Hepatocyte (in vitro differentiated cells): Measurements from ENCODE around the gene METTL24. TPM values are rescaled to one million over a fixed set of nuclear protein-coding genes. Genes with fewer than 3 reads are reported as not detected.

Experiments
- DNase-seq: peaks from one replicate; pipeline ENCODE4 v3.0.0-alpha.2; 2016; ENCODE audit warnings: low spot score
- H2AFZ ChIP-seq: fragments of 200-600 bp; sonication (generic); 2 replicates; pipeline ENCODE4 v1.6.0; 2016; ENCODE audit warnings: antibody characterized with exemption, mild to moderate bottlenecking
- H3K27ac ChIP-seq: fragments of 200-600 bp; sonication (generic); 2 replicates; pipeline ENCODE4 v1.5.1; 2016; ENCODE audit warnings: mild to moderate bottlenecking
- H3K27me3 ChIP-seq: fragments of 200-600 bp; sonication (generic); 2 replicates; pipeline ENCODE4 v1.6.1; 2016
- H3K36me3 ChIP-seq: fragments of 200-600 bp; sonication (generic); replicated peaks from 2 replicates; pipeline ENCODE4 v1.5.1; 2016; ENCODE audit warnings: low read depth; ENCODE audit not compliant: insufficient read depth
- H3K4me1 ChIP-seq: fragments of 200-600 bp; sonication (generic); 2 replicates; pipeline ENCODE4 v1.5.1; 2016; ENCODE audit warnings: mild to moderate bottlenecking, moderate library complexity; ENCODE audit not compliant: insufficient read depth
- H3K4me2 ChIP-seq: fragments of 200-600 bp; sonication (generic); 2 replicates; pipeline ENCODE4 v1.6.0; 2016
- H3K4me3 ChIP-seq: fragments of 200-600 bp; sonication (generic); 2 replicates; pipeline ENCODE4 v1.5.1; 2016; ENCODE audit warnings: mild to moderate bottlenecking
- H3K79me2 ChIP-seq: fragments of 200-600 bp; sonication (generic); 2 replicates; pipeline ENCODE4 v1.6.0; 2017; ENCODE audit warnings: mild to moderate bottlenecking
- H3K9me2 ChIP-seq: fragments of 200-600 bp; sonication (generic); replicated peaks from 2 replicates; pipeline ENCODE4 v1.6.0; 2017; ENCODE audit warnings: mild to moderate bottlenecking; ENCODE audit not compliant: insufficient read depth
- H3K9me3 ChIP-seq: fragments of 200-600 bp; sonication (generic); 2 replicates; pipeline ENCODE4 v1.5.1; 2016; ENCODE audit warnings: low read depth, mild to moderate bottlenecking
- H4K20me1 ChIP-seq: fragments of 200-600 bp; sonication (generic); 2 replicates; pipeline ENCODE4 v1.6.0; 2016; ENCODE audit warnings: mild to moderate bottlenecking; ENCODE audit not compliant: insufficient read depth, poor library complexity, severe bottlenecking
- CTCF ChIP-seq: fragments of 200-600 bp; sonication (generic); IDR thresholded peaks from 2 replicates; pipeline ENCODE4 v1.5.1; 2016; ENCODE audit warnings: antibody characterized with exemption, mild to moderate bottlenecking; ENCODE audit not compliant: poor library complexity
- EZH2 ChIP-seq: fragments of 200-600 bp; sonication (generic); IDR thresholded peaks from 2 replicates; pipeline ENCODE4 v1.6.1; 2016; ENCODE audit warnings: antibody characterized with exemption, mild to moderate bottlenecking, borderline replicate concordance
- EZH2phosphoT487 ChIP-seq: fragments of 200-600 bp; sonication (generic); IDR thresholded peaks from one replicate; pipeline ENCODE4 v1.6.1; 2018; ENCODE audit warnings: antibody characterized with exemption, mild to moderate bottlenecking, low read depth, moderate library complexity; ENCODE audit not compliant: unreplicated experiment, severe bottlenecking
- WGBS: methylation state at CpG from one replicate; pipeline ENCODE4 v1.1.6; 2016; ENCODE audit warnings: low lambda C conversion rate; ENCODE audit errors: missing lambda C conversion rate; 5-methylcytosine and 5-hydroxymethylcytosine counted together
- polyA plus RNA-seq: library from polyadenylated mRNA; unstranded; fragments of >200 nt; fragmentation: Nextera tagmentation; extraction: Ambion mirVana; gene quantifications from 2 replicates; pipeline ENCODE4 v1.2.1, GENCODE V29; 2016
- total RNA-seq: library from RNA; depleted of rRNA; stranded (reverse); fragments of >200 nt; gene quantifications from 2 replicates; pipeline ENCODE4 v1.2.3, GENCODE V29; 2014

The METTL24 gene
- total and polyA plus RNA-seq, 2 experiments from 2014 or later: 2.2 to 5.7 TPM

GRCh38 chr6:110296241-110297025, 61.7 kb downstream of the METTL24 start:
- Histone ChIP-seq H3K9me3 (no peaks in the 10 kb centered on the region), H3K4me2 (peak overlapping the region; percentile 61), H3K9me2 (no peaks in the 10 kb centered on the region), H3K36me3 (no peaks in the 10 kb centered on the region), H3K79me2 (no peaks in the 10 kb centered on the region), H2AFZ (no peak overlapping the region), H3K27me3 (no peaks in the 10 kb centered on the region), H4K20me1 (no peaks in the 10 kb centered on the region), H3K4me3 (no peak overlapping the region), H3K27ac (peak overlapping the region; percentile 42), H3K4me1 (peaks cover 5% of the 10 kb centered on the region)
- no peak for DNase-seq
- WGBS: 54% methylated on average over 11 of the region's 11 CpGs
- TF ChIP-seq EZH2 (no peak), CTCF (no peak), EZH2phosphoT487 (no peak)

DNA sequence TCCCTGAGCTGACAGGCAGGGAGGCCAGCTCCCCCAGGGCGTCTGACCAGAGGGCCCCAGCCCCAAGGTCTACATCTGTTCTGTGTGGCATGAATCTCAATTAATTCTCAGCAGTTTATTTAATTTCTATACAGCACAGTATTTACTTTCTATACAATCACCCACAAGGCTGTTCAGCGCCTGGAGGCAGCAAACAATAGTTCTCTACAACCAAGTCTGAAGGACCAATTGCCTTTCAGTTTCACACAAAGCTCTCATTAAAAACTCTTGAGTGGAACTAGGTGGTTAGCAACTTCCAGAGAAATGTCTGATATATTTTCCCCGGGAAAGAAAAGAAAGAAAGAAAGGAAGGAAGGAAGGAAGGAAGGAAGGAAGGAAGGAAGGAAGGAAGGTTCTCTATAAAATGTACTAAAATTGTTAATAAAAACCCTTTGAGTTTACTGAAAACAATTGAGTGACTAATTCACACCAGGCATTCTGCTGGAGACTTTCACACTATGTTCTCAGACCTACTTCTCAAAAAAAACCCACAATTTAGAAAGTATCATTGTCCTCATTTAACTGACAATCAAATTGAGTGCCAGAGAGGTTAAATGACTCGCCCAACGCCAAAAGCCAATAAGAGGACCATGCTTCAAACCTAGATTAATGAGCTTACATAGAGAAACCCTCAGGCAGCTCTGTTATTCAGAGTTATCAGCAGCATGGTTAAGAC, 62.5 kb downstream of the METTL24 start:
- Histone ChIP-seq H3K9me3 (no peaks in the 10 kb centered on the region), H3K4me3 (no peak overlapping the region), H3K27me3 (no peaks in the 10 kb centered on the region), H2AFZ (no peak overlapping the region), H3K79me2 (no peaks in the 10 kb centered on the region), H4K20me1 (no peaks in the 10 kb centered on the region), H3K4me1 (peaks cover 5% of the 10 kb centered on the region), H3K4me2 (peak overlapping the region; percentile 61), H3K27ac (no peak overlapping the region), H3K9me2 (no peaks in the 10 kb centered on the region), H3K36me3 (no peaks in the 10 kb centered on the region)
- TF ChIP-seq CTCF: no peak
- TF ChIP-seq EZH2phosphoT487: no peak
- no peak for TF ChIP-seq EZH2
- WGBS: 65% methylated on average over 5 of the region's 5 CpGs
- DNase-seq: no peak

DNA sequence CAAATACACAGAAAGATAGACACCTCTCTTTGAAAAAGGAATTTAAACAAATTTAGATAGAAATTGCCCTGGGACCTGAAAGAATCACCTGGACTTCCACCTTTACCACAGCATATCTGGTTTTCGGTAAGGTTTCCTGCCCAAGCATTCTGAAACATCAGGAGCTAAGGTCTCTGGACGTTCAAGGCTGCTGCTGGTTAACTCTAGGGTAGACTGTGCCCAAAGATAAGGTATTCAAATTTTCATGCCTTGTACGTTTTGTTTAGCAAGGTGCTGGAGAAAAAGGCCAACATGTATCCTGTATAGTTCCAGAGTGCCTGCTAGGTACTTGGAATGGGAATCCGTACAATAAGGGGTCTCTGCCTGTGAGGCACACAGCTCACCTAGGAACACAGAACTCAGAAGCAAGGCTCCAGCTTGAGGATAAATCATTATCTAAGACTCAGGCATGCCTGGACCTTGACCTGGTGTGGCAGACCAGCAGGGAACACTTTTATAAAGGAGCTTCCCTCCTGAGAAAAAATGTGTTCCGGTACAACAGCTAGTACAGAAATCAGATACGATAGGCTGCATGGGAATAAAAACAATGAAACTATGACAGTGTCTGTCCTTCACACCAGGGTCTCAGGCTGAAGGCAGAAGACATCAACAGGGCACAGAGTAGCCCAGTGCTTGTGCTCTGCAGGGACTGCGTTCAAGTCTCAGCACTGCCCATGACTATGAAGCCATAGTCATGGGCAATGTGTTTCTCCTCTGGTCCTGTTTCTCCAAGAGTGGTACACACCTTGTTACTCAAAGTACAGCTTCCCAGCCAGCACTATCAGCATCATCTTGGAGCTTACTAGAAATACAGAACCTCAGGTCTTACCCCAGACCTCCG, 70.4 kb downstream of the METTL24 start:
- peak; percentile 31 for DNase-seq
- Histone ChIP-seq H3K4me2 (peak overlapping the region; percentile 69), H2AFZ (peak overlapping the region; percentile 21), H3K27me3 (no peaks in the 10 kb centered on the region), H3K27ac (peak overlapping the region; percentile 71), H3K9me2 (no peaks in the 10 kb centered on the region), H3K36me3 (no peaks in the 10 kb centered on the region), H3K4me1 (no peaks in the 10 kb centered on the region), H4K20me1 (no peaks in the 10 kb centered on the region), H3K4me3 (no peak overlapping the region), H3K9me3 (no peaks in the 10 kb centered on the region), H3K79me2 (no peaks in the 10 kb centered on the region)
- WGBS: 74% methylated on average over 8 of the region's 8 CpGs
- no peak for TF ChIP-seq EZH2phosphoT487
- no peak for TF ChIP-seq CTCF
- TF ChIP-seq EZH2: no peak
